Endothelial cell of umbilical vein (primary cell): ENCODE results near the gene PLSCR2.
"Not testable (repeated sequence)": the region's sequence is repeated elsewhere in the genome, so short reads cannot be mapped to it uniquely, and the experiment has no call there.

Source experiments
- CTCF ChIP-seq, 2 donors: IDR thresholded peaks; 1 replicate in 1 of 2; 2 replicates in 1 of 2; pipeline ENCODE4 v1.5.1; 2011; ENCODE audit warnings: low read length in 2 of 2, mild to moderate bottlenecking in 2 of 2, moderate library complexity in 2 of 2, control low read depth in 1 of 2, inconsistent platforms in 1 of 2, low read depth in 1 of 2; ENCODE audit not compliant: insufficient read depth in 1 of 2; ENCODE audit errors: extremely low read depth in 1 of 2
- FOS ChIP-seq: IDR thresholded peaks from 2 replicates; pipeline ENCODE4 v1.6.1; 2011; ENCODE audit warnings: mild to moderate bottlenecking, low read length, moderate library complexity, borderline replicate concordance; ENCODE audit not compliant: insufficient read depth
- MYC ChIP-seq: IDR thresholded peaks from one replicate; pipeline ENCODE4 v1.6.1; 2011; ENCODE audit warnings: mild to moderate bottlenecking, low read depth, low read length
- POLR2A ChIP-seq: IDR thresholded peaks from 2 replicates; pipeline ENCODE4 v1.6.1; 2012; ENCODE audit warnings: low read depth, mild to moderate bottlenecking, control low read depth, low read length
- TF ChIP-seq, protein P1 (sequence below): IDR thresholded peaks from 2 replicates; pipeline ENCODE4 v1.6.1; 2011; ENCODE audit not compliant: insufficient read depth, insufficient read length

- not testable (repeated sequence) for TF ChIP-seq CTCF (IDR thresholded peaks at IDR 0.05; ENCODE audit: extremely low read depth in 1 of 2, insufficient read depth in 1 of 2, low read depth in 1 of 2, low read length in 2 of 2); POLR2A; FOS; MYC
- TF ChIP-seq, protein P1, sequence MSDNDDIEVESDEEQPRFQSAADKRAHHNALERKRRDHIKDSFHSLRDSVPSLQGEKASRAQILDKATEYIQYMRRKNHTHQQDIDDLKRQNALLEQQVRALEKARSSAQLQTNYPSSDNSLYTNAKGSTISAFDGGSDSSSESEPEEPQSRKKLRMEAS: not testable (repeated sequence)
These were observed 56.6 kb downstream of the PLSCR2 start for GRCh38 chr3:146412711-146413110.
